MM.1S (cell line): ENCODE data around the gene SREBF1.

Experiments
- DNase-seq: peaks from one replicate; pipeline ENCODE4 v3.0.0-alpha.2; 2015
- H2AFZ ChIP-seq: fragments of 300-600 bp; sonication (generic); 2 replicates; pipeline ENCODE4 v1.6.0; 2016; ENCODE audit warnings: antibody characterized with exemption, low read length
- H3F3A ChIP-seq: fragments of 300-600 bp; sonication (generic); 2 replicates; pipeline ENCODE4 v1.6.1; 2016; ENCODE audit warnings: mild to moderate bottlenecking, antibody characterized with exemption, low read length, moderate library complexity, mixed read lengths; ENCODE audit not compliant: insufficient read depth
- H3K27ac ChIP-seq: fragments of 300-600 bp; sonication (generic); 2 replicates; pipeline ENCODE4 v1.5.1; 2016; ENCODE audit warnings: mild to moderate bottlenecking, low read length
- H3K27me3 ChIP-seq: fragments of 300-600 bp; sonication (generic); replicated peaks from 2 replicates; pipeline ENCODE4 v1.6.0; 2016; ENCODE audit warnings: low read length; ENCODE audit not compliant: insufficient read depth
- H3K36me3 ChIP-seq: fragments of 300-600 bp; sonication (generic); replicated peaks from 2 replicates; pipeline ENCODE4 v1.6.1; 2016; ENCODE audit warnings: mild to moderate bottlenecking, low read length, mixed read lengths; ENCODE audit not compliant: insufficient read depth
- H3K4me1 ChIP-seq: fragments of 300-600 bp; sonication (generic); 2 replicates; pipeline ENCODE4 v1.6.1; 2016; ENCODE audit warnings: low read length, mixed read lengths
- H3K4me2 ChIP-seq: fragments of 300-600 bp; sonication (generic); 2 replicates; pipeline ENCODE4 v1.6.0; 2016; ENCODE audit warnings: low read depth, low read length
- H3K4me3 ChIP-seq: fragments of 300-600 bp; sonication (generic); 2 replicates; pipeline ENCODE4 v1.5.1; 2016; ENCODE audit warnings: low read length, mixed read lengths
- H3K79me2 ChIP-seq: fragments of 300-600 bp; sonication (generic); 2 replicates; pipeline ENCODE4 v1.6.1; 2016; ENCODE audit warnings: mixed run types, low read length, mixed read lengths
- H3K9ac ChIP-seq: fragments of 300-600 bp; sonication (generic); 2 replicates; pipeline ENCODE4 v1.6.1; 2016; ENCODE audit warnings: low read length, mixed read lengths
- H3K9me2 ChIP-seq: fragments of 300-600 bp; sonication (generic); replicated peaks from 2 replicates; pipeline ENCODE4 v1.6.1; 2016; ENCODE audit warnings: mild to moderate bottlenecking, low read length, mixed read lengths; ENCODE audit not compliant: insufficient read depth
- H3K9me3 ChIP-seq: fragments of 300-600 bp; sonication (generic); replicated peaks from 2 replicates; pipeline ENCODE4 v1.6.1; 2016; ENCODE audit warnings: mild to moderate bottlenecking, low read length, mixed read lengths; ENCODE audit not compliant: insufficient read depth
- H4K20me1 ChIP-seq: fragments of 300-600 bp; sonication (generic); 2 replicates; pipeline ENCODE4 v1.6.1; 2016; ENCODE audit warnings: mild to moderate bottlenecking, low read length, moderate library complexity, mixed read lengths; ENCODE audit not compliant: insufficient read depth
- EZH2 ChIP-seq: fragments of 300-600 bp; sonication (generic); optimal IDR thresholded peaks from 2 replicates; pipeline ENCODE3; 2017; ENCODE audit warnings: low read depth, mild to moderate bottlenecking, antibody characterized with exemption, low read length, mixed read lengths
- EZH2phosphoT487 ChIP-seq: fragments of 300-600 bp; sonication (generic); IDR thresholded peaks from 2 replicates; pipeline ENCODE4 v1.6.1; 2018; ENCODE audit warnings: antibody characterized with exemption, low read length
- TF ChIP-seq, protein P1 (sequence below): fragments of 300-600 bp; sonication (generic); IDR thresholded peaks from 2 replicates; pipeline ENCODE4 v1.5.1; 2016; ENCODE audit warnings: antibody characterized with exemption, low read length, mixed read lengths

SREBF1 gene

DNA sequence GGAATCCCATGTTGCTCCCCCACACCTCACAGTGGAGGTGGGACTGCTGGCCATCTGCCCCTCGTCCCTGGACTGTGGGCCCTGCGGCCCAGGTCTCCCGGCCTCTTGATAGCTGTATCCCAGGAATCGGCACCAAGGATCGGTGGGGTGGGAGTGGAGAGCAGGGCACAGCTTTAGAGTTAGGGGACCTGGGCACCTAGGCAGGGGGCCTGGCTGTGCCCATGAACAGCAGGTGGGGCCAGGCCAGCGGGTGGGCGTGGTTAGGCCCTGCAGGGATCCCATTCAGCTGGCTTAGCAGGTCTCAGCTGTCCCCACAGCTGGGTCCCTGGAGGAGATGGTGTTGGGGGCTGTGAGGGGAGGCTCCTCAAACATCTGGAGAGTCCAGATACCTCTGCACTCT, 49.2 kb downstream of the SREBF1 start:
- Histone ChIP-seq H3K36me3 (no peaks in the 10 kb centered on the region), H3K9ac (no peak overlapping the region), H3K27ac (no peak overlapping the region), H4K20me1 (no peaks in the 10 kb centered on the region), H3K9me3 (no peaks in the 10 kb centered on the region), H3K9me2 (no peaks in the 10 kb centered on the region), H3K79me2 (peaks cover 25% of the 10 kb centered on the region), H3F3A (0 out of 2 replicates have a peak, but pooled peaks cover 5% of the 10 kb centered on the region), H3K27me3 (no peaks in the 10 kb centered on the region), H3K4me3 (no peak overlapping the region), H3K4me2 (no peak overlapping the region), H3K4me1 (no peaks in the 10 kb centered on the region), H2AFZ (no peak overlapping the region)
- DNase-seq = no peak
- TF ChIP-seq, protein P1, sequence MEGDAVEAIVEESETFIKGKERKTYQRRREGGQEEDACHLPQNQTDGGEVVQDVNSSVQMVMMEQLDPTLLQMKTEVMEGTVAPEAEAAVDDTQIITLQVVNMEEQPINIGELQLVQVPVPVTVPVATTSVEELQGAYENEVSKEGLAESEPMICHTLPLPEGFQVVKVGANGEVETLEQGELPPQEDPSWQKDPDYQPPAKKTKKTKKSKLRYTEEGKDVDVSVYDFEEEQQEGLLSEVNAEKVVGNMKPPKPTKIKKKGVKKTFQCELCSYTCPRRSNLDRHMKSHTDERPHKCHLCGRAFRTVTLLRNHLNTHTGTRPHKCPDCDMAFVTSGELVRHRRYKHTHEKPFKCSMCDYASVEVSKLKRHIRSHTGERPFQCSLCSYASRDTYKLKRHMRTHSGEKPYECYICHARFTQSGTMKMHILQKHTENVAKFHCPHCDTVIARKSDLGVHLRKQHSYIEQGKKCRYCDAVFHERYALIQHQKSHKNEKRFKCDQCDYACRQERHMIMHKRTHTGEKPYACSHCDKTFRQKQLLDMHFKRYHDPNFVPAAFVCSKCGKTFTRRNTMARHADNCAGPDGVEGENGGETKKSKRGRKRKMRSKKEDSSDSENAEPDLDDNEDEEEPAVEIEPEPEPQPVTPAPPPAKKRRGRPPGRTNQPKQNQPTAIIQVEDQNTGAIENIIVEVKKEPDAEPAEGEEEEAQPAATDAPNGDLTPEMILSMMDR = no peak
- TF ChIP-seq EZH2phosphoT487 (no peak), EZH2 (no peak)

DNA sequence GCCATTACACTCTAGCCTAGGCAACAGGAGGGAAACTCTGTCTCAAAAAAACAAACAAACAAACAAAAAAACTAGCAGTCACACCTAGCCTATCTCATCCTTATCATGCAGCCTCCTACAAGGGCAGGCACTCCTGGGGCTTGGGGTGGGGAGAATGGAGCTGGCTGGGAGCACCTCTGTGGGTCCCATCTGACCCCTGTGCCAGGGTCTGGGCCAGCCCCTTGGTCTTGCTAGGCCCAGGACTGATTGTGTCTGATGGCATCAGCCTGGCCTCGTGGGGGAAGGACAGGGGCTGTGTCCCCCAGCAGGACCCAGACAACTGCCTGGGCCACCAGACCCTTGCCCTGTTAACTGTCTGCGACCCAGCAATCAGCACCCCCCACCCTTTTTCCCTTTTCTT, 49.8 kb downstream of the SREBF1 start:
- Histone ChIP-seq H3K9me3 (no peaks in the 10 kb centered on the region), H3K4me1 (no peaks in the 10 kb centered on the region), H3K27ac (no peak overlapping the region), H3K4me2 (no peak overlapping the region), H3K9me2 (no peaks in the 10 kb centered on the region), H2AFZ (no peak overlapping the region), H3K9ac (no peak overlapping the region), H4K20me1 (no peaks in the 10 kb centered on the region), H3K4me3 (no peak overlapping the region), H3K27me3 (no peaks in the 10 kb centered on the region), H3F3A (0 out of 2 replicates have a peak, but pooled peaks cover 5% of the 10 kb centered on the region), H3K79me2 (peaks cover 25% of the 10 kb centered on the region), H3K36me3 (no peaks in the 10 kb centered on the region)
- TF ChIP-seq EZH2phosphoT487 (no peak), EZH2 (no peak)
- TF ChIP-seq, protein P1 = no peak
- DNase-seq = no peak

DNA sequence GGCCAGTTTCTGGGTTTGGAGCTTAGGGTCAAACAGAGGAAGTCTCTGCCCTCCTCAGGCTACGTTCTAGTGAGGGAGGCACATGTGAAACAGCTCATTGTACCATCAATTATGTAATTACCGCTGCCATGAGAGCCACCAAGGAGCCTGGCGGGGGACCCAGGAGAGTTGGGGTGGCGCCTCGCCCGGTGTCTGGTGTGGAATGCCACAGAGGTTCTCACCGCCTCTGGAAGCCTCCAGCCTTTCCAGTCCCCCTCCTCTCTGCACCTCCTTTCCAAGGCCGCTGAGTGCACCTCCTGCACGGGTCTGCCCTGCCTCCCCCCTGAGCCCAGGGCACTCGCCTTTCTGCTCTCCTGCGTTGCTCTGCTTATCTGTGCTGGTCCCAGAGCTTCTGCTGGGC, 51.4 kb downstream of the SREBF1 start:
- TF ChIP-seq EZH2phosphoT487 = no peak
- TF ChIP-seq, protein P1 = no peak
- no peak for TF ChIP-seq EZH2
- Histone ChIP-seq H4K20me1 (no peaks in the 10 kb centered on the region), H3K4me3 (no peak overlapping the region), H3K27ac (no peak overlapping the region), H3K4me1 (no peaks in the 10 kb centered on the region), H3F3A (0 out of 2 replicates have a peak, but pooled peaks cover 5% of the 10 kb centered on the region), H2AFZ (no peak overlapping the region), H3K9me2 (no peaks in the 10 kb centered on the region), H3K36me3 (no peaks in the 10 kb centered on the region), H3K9me3 (no peaks in the 10 kb centered on the region), H3K4me2 (no peak overlapping the region), H3K79me2 (peaks cover 25% of the 10 kb centered on the region), H3K9ac (no peak overlapping the region), H3K27me3 (no peaks in the 10 kb centered on the region)
- no peak for DNase-seq
